Measurements from ENCODE around the gene SZT2.

DNA sequence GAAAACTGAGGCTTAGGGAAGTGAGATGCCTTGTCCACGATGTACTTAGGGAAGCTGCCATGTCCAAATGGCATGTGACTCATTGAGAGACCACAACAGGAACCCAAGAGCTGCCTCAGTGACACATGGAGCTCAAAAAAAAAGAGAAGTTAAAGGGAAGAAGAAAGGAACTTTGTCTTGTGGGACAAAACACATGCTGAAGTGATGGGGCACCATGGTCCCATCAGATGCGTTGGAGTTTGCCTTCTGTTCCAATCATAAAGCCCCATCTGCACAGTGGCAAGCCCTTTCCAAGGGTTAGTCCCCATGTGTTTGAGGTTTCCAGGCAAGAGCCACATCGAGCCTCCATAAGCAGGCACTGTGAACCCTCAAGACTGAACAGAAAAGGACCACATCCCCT lies 8.1 kb upstream of the SZT2 start:
- TF ChIP-seq, protein P1, sequence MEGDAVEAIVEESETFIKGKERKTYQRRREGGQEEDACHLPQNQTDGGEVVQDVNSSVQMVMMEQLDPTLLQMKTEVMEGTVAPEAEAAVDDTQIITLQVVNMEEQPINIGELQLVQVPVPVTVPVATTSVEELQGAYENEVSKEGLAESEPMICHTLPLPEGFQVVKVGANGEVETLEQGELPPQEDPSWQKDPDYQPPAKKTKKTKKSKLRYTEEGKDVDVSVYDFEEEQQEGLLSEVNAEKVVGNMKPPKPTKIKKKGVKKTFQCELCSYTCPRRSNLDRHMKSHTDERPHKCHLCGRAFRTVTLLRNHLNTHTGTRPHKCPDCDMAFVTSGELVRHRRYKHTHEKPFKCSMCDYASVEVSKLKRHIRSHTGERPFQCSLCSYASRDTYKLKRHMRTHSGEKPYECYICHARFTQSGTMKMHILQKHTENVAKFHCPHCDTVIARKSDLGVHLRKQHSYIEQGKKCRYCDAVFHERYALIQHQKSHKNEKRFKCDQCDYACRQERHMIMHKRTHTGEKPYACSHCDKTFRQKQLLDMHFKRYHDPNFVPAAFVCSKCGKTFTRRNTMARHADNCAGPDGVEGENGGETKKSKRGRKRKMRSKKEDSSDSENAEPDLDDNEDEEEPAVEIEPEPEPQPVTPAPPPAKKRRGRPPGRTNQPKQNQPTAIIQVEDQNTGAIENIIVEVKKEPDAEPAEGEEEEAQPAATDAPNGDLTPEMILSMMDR (conservative IDR thresholded peaks at IDR 0.05; ENCODE audit: low read depth, low read length), result no peak
- no peak for TF ChIP-seq CEBPB (IDR thresholded peaks at IDR 0.05; ENCODE audit: low read depth, low read length)
- TF ChIP-seq MAZ (IDR thresholded peaks at IDR 0.05; ENCODE audit: borderline replicate concordance, low read depth, low read length), result no peak
- TF ChIP-seq RAD21 (IDR thresholded peaks at IDR 0.05; ENCODE audit: low read length), result no peak
- no peak for TF ChIP-seq POLR2A (IDR thresholded peaks at IDR 0.05; ENCODE audit: low read depth, low read length)
- TF ChIP-seq RCOR1 (IDR thresholded peaks at IDR 0.05; ENCODE audit: insufficient replicate concordance, low read length), result no peak
- TF ChIP-seq RFX5 (IDR thresholded peaks at IDR 0.05; ENCODE audit: low read depth, low read length), result no peak
- no peak for TF ChIP-seq MAFK (IDR thresholded peaks at IDR 0.05; ENCODE audit: low read depth, low read length)
- no peak for TF ChIP-seq SMC3 (IDR thresholded peaks at IDR 0.05; ENCODE audit: low read depth, low read length)
- TF ChIP-seq NFE2L2 (IDR thresholded peaks at IDR 0.05; ENCODE audit: low read depth, low read length), result no peak
